OCI-LY7 (cell line): Measurements from ENCODE around the gene PDIA6.

ENCODE experiments used
- CTCF ChIP-seq: fragments of 200-600 bp; sonication (generic); conservative IDR thresholded peaks from 2 replicates; pipeline ENCODE4 v1.5.1; 2014; ENCODE audit warnings: mild to moderate bottlenecking, antibody characterized with exemption, low read length, moderate library complexity, mixed read lengths
- EZH2phosphoT487 ChIP-seq: fragments of 200-600 bp; sonication (generic); IDR thresholded peaks from 2 replicates; pipeline ENCODE4 v1.6.1; 2018; ENCODE audit warnings: low read depth, borderline replicate concordance, mild to moderate bottlenecking, mixed run types, antibody characterized with exemption, low read length, moderate library complexity, mixed read lengths

GRCh38 chr2:10819714-10820314 is 7.2 kb upstream of the PDIA6 start:
- no peak for TF ChIP-seq CTCF
- TF ChIP-seq EZH2phosphoT487 = no peak
